HepG2 (cell line): ENCODE data around the gene MAP3K5. TPM values are rescaled to one million over a fixed set of nuclear protein-coding genes. Genes with fewer than 3 reads are reported as not detected.

Experiments used
- ATAC-seq: fragments of 200-7000 bp; cut with Tn5 transposase; 3 replicates; pipeline ENCODE4 v1.9.1; 2020; ENCODE audit warnings: mild to moderate bottlenecking, moderate library complexity
- BruUV-seq: library from RNA; stranded (reverse); fragments of 400-500 nt; replicated peaks from 2 replicates; lab custom pipeline; 2021; lab: Mats Ljungman, UMichigan
- CTCF ChIA-PET: fragments of 300-600 bp; formaldehyde crosslinking; extraction: SDS; loops from one replicate; lab custom pipeline; 2021; ENCODE audit warnings: low total read pairs, inconsistent platforms, low intra/inter-chr PET ratio; lab: Yijun Ruan, JAX
- POLR2A ChIA-PET: fragments of 350-600 bp; sonication (Branson Sonifier 250); formaldehyde crosslinking; loops from one replicate; lab custom pipeline; 2020; ENCODE audit warnings: antibody characterized with exemption, inconsistent platforms; lab: Yijun Ruan, JAX
- DNase-seq: peaks from one replicate; pipeline ENCODE4 v3.0.0-alpha.2; 2015; ENCODE audit warnings: low spot score
- FAIRE-seq: peaks from 3 replicates; lab custom pipeline; 2011; peaks lifted over from hg19 to GRCh38; lab: Jason Lieb, UNC
- H2AFZ ChIP-seq: one replicate; pipeline ENCODE4 v1.6.1; 2011; ENCODE audit warnings: low read length, inconsistent platforms
- H3K27ac ChIP-seq: fragments of 300-600 bp; 3 replicates; pipeline ENCODE4 v1.8.0; 2011; ENCODE audit warnings: mixed run types, mild to moderate bottlenecking, mixed read lengths, low read length, inconsistent platforms; ENCODE audit not compliant: insufficient read depth; ENCODE audit errors: extremely low read length
- H3K27me3 ChIP-seq, 2 experiments: fragments of 200-600 bp in 1 of 2; 2 replicates in 1 of 2; 3 replicates in 1 of 2; pipeline versions ENCODE4 v1.6.0 to v1.8.0; 2011; ENCODE audit warnings: low read length in 2 of 2, mild to moderate bottlenecking in 2 of 2, moderate library complexity in 2 of 2, inconsistent platforms in 1 of 2; ENCODE audit not compliant: insufficient read depth in 2 of 2, control insufficient read depth in 1 of 2
- H3K36me3 ChIP-seq, 2 experiments: fragments of 200-600 bp in 1 of 2; replicated peaks in 1 of 2; 2 replicates in 1 of 2; 3 replicates in 1 of 2; pipeline versions ENCODE4 v1.5.1 to v1.8.0; 2011; ENCODE audit warnings: low read length in 2 of 2, inconsistent platforms in 1 of 2; ENCODE audit not compliant: insufficient read depth in 2 of 2, control insufficient read depth in 1 of 2
- H3K4me1 ChIP-seq: 2 replicates; pipeline ENCODE4 v1.5.1; 2012; ENCODE audit warnings: low read length, inconsistent platforms; ENCODE audit not compliant: insufficient read depth
- H3K4me2 ChIP-seq: 2 replicates; pipeline ENCODE4 v1.6.0; 2011; ENCODE audit warnings: low read depth, low read length, inconsistent platforms
- H3K4me3 ChIP-seq, 3 experiments: fragments of 200-600 bp in 1 of 3; sonication (generic), shearing (Covaris generic) in 1 of 3; replicated peaks in 1 of 3; 2 replicates each; pipeline ENCODE4 v1.5.1; 2011 to 2016; ENCODE audit warnings: low read length in 3 of 3, inconsistent platforms in 2 of 3, low read depth in 2 of 3, mild to moderate bottlenecking in 2 of 3, control low read depth in 1 of 3, mixed read lengths in 1 of 3; ENCODE audit not compliant: insufficient read depth in 1 of 3
- H3K79me2 ChIP-seq: one replicate; pipeline ENCODE4 v1.6.1; 2011; ENCODE audit warnings: low read length, inconsistent platforms; ENCODE audit not compliant: insufficient read depth
- H3K9ac ChIP-seq: 2 replicates; pipeline ENCODE4 v1.6.0; 2011; ENCODE audit warnings: mild to moderate bottlenecking, low read depth, low read length, inconsistent platforms; ENCODE audit not compliant: insufficient read depth
- H3K9me3 ChIP-seq: 2 replicates; pipeline ENCODE4 v1.5.1; 2012; ENCODE audit warnings: mild to moderate bottlenecking, low read length
- H4K20me1 ChIP-seq: 2 replicates; pipeline ENCODE4 v1.6.0; 2011; ENCODE audit warnings: inconsistent platforms, mild to moderate bottlenecking, low read length, moderate library complexity; ENCODE audit not compliant: insufficient read depth
- JUN ChIP-seq: sonication (generic); formaldehyde crosslinking; IDR thresholded peaks from 2 replicates; pipeline ENCODE4 v1.4.0; 2020; ENCODE audit warnings: mild to moderate bottlenecking, missing genetic modification reagents
- KMT2B ChIP-seq: IDR thresholded peaks from 2 replicates; pipeline ENCODE4 v1.6.1; 2016; ENCODE audit warnings: missing genetic modification reagents, missing compliant biosample characterization
- ZNF746 ChIP-seq: sonication (generic); formaldehyde crosslinking; IDR thresholded peaks from 2 replicates; pipeline ENCODE4 v1.8.0; 2022; ENCODE audit warnings: mild to moderate bottlenecking, missing genetic modification reagents
- WGBS: methylation state at CpG from one replicate; pipeline ENCODE4 v1.1.6; 2017; ENCODE audit warnings: low lambda C conversion rate; 5-methylcytosine and 5-hydroxymethylcytosine counted together
- in situ Hi-C: cut with HindIII; loops from 2 replicates; pipeline ENCODE4 v1.10.0; 2017; ENCODE audit warnings: low pct_unique_long_range_greater_than_20kb; ENCODE audit not compliant: extremely low pct_ligation_motif_present
- intact Hi-C: fragments of 100-400 bp; cut with micrococcal nuclease; formaldehyde crosslinking; loops from one replicate; pipeline ENCODE4 v1.10.0; 2022; ENCODE audit not compliant: unreplicated experiment
- polyA plus RNA-seq, 8 experiments: library from polyadenylated mRNA; depleted of rRNA in 3 of 8; stranded (reverse) in 7 of 8; unstranded in 1 of 8; fragments of >200 nt; fragmentation: Illumina TruSeq in 4 of 8; extraction: Trizol in 4 of 8; gene quantifications; 2 replicates each; pipeline versions ENCODE4 v1.2.1 to v1.2.3, GENCODE V29; 2011 to 2016; ENCODE audit warnings: low read depth in 4 of 8, missing spikeins in 1 of 8, mixed read lengths in 1 of 8; ENCODE audit not compliant: insufficient read depth in 1 of 8
- total RNA-seq, 5 experiments: library from RNA; depleted of rRNA; stranded (reverse); fragments of >200 nt; fragmentation: Illumina TruSeq; extraction: Trizol; gene quantifications; 2 replicates each; pipeline ENCODE4 v1.2.3, GENCODE V29; 2016; ENCODE audit warnings: low read depth in 1 of 5
- TF ChIP-seq, protein P1 (sequence below): sonication (generic); formaldehyde crosslinking; IDR thresholded peaks from 2 replicates; pipeline ENCODE4 v1.4.0; 2020; ENCODE audit warnings: missing genetic modification reagents, borderline replicate concordance
- TF ChIP-seq, protein P2 (sequence below): IDR thresholded peaks from 2 replicates; pipeline ENCODE4 v1.6.1; 2016
- TF ChIP-seq, protein P3 (sequence below): sonication (generic); formaldehyde crosslinking; IDR thresholded peaks from 2 replicates; pipeline ENCODE4 v1.4.0; 2020; ENCODE audit warnings: missing genetic modification reagents, low read depth, mild to moderate bottlenecking, borderline replicate concordance
- TF ChIP-seq, protein P4 (sequence below): sonication (generic); formaldehyde crosslinking; IDR thresholded peaks from 2 replicates; pipeline ENCODE4 v1.9.0; 2022; ENCODE audit warnings: low read depth, missing genetic modification reagents
- TF ChIP-seq, protein P5 (sequence below): fragments of 450-650 bp; IDR thresholded peaks from 2 replicates; pipeline ENCODE4 v1.6.1; 2017; ENCODE audit warnings: mild to moderate bottlenecking
- TF ChIP-seq, protein P6 (sequence below): sonication (generic); formaldehyde crosslinking; IDR thresholded peaks from 2 replicates; pipeline ENCODE4 v1.4.0; 2020; ENCODE audit warnings: mild to moderate bottlenecking, missing genetic modification reagents

Gene MAP3K5
- total and polyA plus RNA-seq, 2 of the 13 experiments (the other 11 are each of a cell fraction or from before 2014, with no cell fraction given): not detected

DNA sequence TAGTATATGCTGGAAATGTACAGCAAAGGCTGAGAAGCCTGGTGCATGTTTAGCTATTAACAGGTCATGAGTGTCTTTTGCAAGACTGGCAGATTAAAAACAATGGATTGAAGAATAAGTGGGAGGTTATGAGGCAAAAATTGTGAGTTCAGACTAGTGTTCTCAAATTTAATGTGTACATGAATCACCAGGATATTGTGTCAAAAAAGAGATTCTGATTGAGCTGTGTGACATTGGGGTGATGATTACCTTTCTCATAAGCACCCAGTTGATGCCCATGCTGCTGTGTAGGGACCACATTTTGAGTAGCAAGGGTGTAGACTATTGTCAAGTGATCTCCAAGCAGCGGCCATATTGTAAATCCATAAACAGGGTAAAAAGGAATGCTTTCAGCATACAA lies 44.8 kb downstream of the MAP3K5 start:
- no peaks in the 10 kb centered on the region for H3K79me2 ChIP-seq
- BruUV-seq: no TSS peak
- H3K4me2 ChIP-seq: no peak overlapping the region
- H3K9ac ChIP-seq: no peak overlapping the region
- ATAC-seq (no peak), DNase-seq (no peak), FAIRE-seq (no peak)
- H3K27me3 ChIP-seq: peaks cover 0 to 6% of the 10 kb centered on the region in 2 experiments; a peak in 2 of 5 replicates
- intact Hi-C loops: no loop called here
- 8% methylated on average over 1 of the region's 1 CpG for WGBS
- in situ Hi-C loops: no loop called here
- H4K20me1 ChIP-seq: no peaks in the 10 kb centered on the region
- no peak overlapping the region for H2AFZ ChIP-seq
- H3K4me3 ChIP-seq: no peak overlapping the region
- CTCF ChIA-PET: no interaction called here
- H3K4me1 ChIP-seq: no peaks in the 10 kb centered on the region
- POLR2A ChIA-PET: no interaction called here
- H3K36me3 ChIP-seq: no peaks in the 10 kb centered on the region
- no peaks in the 10 kb centered on the region for H3K9me3 ChIP-seq
- H3K27ac ChIP-seq: no peak overlapping the region
- no peak for TF ChIP-seq JUN (CRISPR knock-in tag)
- TF ChIP-seq, protein P1, sequence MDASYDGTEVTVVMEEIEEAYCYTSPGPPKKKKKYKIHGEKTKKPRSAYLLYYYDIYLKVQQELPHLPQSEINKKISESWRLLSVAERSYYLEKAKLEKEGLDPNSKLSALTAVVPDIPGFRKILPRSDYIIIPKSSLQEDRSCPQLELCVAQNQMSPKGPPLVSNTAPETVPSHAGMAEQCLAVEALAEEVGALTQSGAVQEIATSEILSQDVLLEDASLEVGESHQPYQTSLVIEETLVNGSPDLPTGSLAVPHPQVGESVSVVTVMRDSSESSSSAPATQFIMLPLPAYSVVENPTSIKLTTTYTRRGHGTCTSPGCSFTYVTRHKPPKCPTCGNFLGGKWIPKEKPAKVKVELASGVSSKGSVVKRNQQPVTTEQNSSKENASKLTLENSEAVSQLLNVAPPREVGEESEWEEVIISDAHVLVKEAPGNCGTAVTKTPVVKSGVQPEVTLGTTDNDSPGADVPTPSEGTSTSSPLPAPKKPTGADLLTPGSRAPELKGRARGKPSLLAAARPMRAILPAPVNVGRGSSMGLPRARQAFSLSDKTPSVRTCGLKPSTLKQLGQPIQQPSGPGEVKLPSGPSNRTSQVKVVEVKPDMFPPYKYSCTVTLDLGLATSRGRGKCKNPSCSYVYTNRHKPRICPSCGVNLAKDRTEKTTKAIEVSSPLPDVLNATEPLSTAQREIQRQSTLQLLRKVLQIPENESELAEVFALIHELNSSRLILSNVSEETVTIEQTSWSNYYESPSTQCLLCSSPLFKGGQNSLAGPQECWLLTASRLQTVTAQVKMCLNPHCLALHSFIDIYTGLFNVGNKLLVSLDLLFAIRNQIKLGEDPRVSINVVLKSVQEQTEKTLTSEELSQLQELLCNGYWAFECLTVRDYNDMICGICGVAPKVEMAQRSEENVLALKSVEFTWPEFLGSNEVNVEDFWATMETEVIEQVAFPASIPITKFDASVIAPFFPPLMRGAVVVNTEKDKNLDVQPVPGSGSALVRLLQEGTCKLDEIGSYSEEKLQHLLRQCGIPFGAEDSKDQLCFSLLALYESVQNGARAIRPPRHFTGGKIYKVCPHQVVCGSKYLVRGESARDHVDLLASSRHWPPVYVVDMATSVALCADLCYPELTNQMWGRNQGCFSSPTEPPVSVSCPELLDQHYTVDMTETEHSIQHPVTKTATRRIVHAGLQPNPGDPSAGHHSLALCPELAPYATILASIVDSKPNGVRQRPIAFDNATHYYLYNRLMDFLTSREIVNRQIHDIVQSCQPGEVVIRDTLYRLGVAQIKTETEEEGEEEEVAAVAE (CRISPR knock-in tag): no peak
- no peak for TF ChIP-seq KMT2B
- TF ChIP-seq, protein P2, sequence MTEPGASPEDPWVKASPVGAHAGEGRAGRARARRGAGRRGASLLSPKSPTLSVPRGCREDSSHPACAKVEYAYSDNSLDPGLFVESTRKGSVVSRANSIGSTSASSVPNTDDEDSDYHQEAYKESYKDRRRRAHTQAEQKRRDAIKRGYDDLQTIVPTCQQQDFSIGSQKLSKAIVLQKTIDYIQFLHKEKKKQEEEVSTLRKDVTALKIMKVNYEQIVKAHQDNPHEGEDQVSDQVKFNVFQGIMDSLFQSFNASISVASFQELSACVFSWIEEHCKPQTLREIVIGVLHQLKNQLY (CRISPR knock-in tag): no peak
- TF ChIP-seq, protein P3, sequence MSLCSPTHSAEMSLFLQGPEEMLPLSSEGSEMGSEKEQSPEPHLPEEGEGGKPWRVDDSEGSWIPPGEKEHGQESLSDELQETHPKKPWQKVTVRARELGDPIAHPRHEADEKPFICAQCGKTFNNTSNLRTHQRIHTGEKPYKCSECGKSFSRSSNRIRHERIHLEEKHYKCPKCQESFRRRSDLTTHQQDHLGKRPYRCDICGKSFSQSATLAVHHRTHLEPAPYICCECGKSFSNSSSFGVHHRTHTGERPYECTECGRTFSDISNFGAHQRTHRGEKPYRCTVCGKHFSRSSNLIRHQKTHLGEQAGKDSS (CRISPR knock-in tag): no peak
- TF ChIP-seq, protein P4, sequence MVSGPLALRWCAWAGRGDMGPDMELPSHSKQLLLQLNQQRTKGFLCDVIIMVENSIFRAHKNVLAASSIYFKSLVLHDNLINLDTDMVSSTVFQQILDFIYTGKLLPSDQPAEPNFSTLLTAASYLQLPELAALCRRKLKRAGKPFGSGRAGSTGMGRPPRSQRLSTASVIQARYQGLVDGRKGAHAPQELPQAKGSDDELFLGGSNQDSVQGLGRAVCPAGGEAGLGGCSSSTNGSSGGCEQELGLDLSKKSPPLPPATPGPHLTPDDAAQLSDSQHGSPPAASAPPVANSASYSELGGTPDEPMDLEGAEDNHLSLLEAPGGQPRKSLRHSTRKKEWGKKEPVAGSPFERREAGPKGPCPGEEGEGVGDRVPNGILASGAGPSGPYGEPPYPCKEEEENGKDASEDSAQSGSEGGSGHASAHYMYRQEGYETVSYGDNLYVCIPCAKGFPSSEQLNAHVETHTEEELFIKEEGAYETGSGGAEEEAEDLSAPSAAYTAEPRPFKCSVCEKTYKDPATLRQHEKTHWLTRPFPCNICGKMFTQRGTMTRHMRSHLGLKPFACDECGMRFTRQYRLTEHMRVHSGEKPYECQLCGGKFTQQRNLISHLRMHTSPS (CRISPR knock-in tag): no peak
- TF ChIP-seq ZNF746 (CRISPR knock-in tag): no peak
- TF ChIP-seq, protein P5, sequence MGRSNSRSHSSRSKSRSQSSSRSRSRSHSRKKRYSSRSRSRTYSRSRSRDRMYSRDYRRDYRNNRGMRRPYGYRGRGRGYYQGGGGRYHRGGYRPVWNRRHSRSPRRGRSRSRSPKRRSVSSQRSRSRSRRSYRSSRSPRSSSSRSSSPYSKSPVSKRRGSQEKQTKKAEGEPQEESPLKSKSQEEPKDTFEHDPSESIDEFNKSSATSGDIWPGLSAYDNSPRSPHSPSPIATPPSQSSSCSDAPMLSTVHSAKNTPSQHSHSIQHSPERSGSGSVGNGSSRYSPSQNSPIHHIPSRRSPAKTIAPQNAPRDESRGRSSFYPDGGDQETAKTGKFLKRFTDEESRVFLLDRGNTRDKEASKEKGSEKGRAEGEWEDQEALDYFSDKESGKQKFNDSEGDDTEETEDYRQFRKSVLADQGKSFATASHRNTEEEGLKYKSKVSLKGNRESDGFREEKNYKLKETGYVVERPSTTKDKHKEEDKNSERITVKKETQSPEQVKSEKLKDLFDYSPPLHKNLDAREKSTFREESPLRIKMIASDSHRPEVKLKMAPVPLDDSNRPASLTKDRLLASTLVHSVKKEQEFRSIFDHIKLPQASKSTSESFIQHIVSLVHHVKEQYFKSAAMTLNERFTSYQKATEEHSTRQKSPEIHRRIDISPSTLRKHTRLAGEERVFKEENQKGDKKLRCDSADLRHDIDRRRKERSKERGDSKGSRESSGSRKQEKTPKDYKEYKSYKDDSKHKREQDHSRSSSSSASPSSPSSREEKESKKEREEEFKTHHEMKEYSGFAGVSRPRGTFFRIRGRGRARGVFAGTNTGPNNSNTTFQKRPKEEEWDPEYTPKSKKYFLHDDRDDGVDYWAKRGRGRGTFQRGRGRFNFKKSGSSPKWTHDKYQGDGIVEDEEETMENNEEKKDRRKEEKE: no peak
- TF ChIP-seq, protein P6, sequence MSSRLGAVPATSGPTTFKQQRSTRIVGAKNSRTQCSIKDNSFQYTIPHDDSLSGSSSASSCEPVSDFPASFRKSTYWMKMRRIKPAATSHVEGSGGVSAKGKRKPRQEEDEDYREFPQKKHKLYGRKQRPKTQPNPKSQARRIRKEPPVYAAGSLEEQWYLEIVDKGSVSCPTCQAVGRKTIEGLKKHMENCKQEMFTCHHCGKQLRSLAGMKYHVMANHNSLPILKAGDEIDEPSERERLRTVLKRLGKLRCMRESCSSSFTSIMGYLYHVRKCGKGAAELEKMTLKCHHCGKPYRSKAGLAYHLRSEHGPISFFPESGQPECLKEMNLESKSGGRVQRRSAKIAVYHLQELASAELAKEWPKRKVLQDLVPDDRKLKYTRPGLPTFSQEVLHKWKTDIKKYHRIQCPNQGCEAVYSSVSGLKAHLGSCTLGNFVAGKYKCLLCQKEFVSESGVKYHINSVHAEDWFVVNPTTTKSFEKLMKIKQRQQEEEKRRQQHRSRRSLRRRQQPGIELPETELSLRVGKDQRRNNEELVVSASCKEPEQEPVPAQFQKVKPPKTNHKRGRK (CRISPR knock-in tag): no peak
